HG03135 (cell line): ENCODE data around the gene HSPB7.
"Not testable (repeated sequence)": the region's sequence is repeated elsewhere in the genome, so short reads cannot be mapped to it uniquely, and the experiment has no call there.

Experiments used
- ATAC-seq: cut with Tn5 transposase; IDR thresholded peaks from one replicate; pipeline ENCODE4 v1.9.1; 2021; ENCODE audit warnings: mild to moderate bottlenecking, moderate library complexity; ENCODE audit not compliant: unreplicated experiment

HSPB7 gene

DNA sequence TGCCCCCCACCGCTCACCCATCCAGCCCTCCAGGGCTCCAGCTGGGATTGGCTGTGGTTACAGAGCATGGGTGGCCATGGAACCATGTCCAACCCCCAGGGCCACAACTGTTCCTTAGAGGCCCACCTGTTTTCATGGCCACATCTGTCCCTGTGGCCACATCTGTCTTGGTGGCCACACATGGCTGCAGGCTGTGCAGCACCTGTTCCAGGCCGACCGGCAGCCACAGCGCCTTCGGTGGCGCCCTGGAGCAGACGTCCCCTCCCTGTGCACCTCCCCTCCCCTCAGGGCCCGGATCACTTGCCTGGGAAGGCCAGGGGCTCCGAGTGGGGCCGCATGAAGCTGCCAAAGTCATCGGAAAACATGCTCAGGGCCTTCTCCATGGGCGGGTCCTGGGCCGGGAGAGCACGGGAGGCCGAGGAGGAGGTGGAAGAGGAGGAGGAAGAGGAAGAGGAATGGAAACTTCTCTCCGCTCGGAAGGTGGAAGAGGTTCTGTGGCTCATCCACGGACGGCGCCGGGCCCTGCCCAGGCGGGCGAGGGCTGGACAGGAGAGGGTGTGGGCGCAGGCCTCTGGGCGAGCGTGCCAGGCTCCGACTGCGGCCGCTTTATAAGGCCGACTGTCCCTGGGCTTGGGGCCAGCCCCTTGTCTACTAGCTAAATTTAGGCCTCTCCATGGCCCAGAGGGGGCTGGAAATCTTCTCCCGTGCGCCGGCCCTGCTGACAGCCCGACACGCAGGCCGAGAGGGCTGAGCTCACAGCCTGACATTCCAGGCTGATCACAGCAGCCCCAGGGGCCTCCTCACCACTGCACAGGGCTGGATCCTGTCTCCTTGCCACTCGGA is at the start of gene HSPB7:
Gene HSPB7 (minus strand): TSS at position 583 of the 843 bp plus-strand sequence. CDS start 80 bp downstream, at position 503.
- ATAC-seq: no peak

DNA sequence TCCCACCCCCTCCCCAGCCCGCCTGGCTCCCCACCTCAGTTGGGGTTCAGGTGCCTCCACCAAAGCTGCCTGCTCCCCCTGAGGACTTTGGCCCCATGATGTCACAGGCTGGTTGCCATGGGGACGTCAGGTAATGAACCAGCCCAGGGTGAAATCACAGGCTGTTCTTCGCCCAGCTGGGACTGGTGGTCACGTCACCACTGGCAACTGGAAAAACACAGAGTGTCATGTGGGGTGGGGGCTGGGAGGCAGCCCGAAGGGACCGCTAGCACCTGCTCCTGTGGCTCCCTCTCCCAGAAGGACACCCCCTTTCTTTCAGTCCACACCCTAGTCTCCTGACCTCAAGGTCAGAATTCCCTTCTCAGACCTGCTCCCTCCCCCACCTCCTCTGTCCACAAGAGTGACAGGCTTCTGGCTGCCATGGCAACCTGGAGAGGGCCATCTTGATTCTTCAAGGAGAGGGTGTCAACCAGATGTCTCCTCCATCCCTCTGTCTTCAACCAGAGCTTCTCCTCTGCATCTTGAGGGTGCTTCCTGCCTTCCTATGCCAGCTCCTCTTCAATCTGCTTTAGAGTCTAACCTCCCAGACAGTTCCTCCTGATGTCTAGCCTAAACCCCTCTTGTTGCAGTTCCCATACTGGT is 49.4 kb upstream of the HSPB7 start:
- ATAC-seq: no peak

DNA sequence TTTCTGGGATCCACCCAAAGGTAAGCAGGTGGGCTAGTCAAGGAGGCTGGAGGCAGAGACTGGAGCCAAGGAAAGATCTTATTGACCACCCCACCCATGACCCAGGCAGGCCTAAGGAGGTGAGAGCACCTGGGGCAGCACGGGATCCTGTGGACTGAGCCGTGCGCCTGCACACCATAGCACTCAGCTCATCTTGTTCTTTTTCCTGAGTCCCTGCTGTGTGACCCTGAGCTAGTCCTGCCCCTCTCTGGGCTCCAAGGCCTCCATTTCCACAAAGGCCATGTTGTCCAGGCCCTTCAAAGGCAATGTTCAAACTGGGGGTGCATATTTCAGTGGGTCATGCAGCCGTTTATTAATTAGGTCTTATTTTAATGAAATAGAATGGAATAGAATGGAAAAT is 48.4 kb upstream of the HSPB7 start:
- no peak for ATAC-seq

DNA sequence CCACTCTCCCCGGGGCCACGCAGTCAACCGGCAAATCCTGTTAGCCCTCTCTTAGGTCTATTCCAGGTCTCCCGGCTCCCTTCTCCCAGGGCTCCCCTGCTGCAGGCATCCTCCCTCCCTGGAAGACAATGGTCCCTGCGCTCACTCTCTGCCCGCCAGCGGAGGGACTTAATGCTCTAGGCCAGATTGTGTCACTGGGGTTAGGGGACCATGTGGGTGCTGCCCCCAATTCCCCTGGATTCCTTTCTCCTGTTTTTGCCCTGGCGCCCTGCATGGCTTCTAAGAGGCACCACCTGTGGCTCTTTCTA is 47.4 kb upstream of the HSPB7 start:
- ATAC-seq: no peak

DNA sequence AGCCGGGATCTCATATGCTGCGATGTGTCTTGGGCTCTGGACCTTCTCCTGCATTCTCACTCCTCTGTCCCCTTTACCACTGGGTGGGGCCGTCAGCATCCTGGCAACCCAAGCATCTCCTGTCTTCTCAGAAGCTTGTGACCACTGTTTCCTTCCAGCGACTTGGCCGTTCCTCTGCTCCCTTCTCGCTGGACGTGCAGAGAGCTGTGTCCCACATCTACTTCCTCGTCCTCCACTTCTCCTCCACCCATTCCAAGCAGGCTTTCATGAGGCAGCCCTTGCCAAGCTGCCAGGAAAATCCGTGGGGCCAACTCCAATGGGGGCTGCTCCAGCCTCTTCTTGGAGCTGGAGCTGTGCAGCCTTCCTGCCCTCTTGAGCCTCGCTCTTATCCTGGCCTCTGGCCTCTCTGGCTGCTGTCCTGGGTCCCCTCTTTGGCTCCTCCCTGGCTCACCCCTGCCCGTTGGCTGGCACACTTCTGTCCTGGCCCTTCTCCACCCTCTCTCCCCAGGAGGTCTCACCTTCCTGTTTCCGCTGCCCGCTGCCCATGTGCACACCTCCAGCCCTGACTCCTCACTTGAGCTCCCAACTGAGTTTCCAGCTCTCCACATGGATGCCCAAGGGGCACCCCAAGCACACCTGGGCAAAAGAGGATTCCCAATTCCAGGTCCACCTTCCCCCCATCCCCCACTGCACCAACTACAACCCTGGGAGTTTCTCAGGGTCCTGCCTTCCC is 46.9 kb upstream of the HSPB7 start:
- ATAC-seq: no peak

DNA sequence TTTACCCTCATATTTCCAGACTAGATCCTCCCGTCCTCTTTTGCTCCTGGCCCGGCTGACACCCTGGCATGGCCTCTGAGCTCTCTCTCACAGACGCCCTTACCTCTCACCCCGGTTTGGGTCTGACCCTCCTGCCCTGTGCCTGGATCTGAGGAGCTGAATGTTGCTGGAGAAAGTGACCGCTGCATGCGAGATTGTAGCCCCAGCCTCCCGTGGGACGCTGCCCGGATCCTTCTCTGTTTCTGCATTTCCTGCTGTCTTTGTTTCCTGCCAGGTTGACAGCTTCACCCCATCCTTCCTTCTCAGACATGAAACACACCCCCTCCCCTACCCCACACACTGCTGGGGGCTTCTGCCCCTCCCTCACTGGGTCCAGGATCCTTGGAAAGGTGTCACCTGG is 46.1 kb upstream of the HSPB7 start:
- no peak for ATAC-seq

DNA sequence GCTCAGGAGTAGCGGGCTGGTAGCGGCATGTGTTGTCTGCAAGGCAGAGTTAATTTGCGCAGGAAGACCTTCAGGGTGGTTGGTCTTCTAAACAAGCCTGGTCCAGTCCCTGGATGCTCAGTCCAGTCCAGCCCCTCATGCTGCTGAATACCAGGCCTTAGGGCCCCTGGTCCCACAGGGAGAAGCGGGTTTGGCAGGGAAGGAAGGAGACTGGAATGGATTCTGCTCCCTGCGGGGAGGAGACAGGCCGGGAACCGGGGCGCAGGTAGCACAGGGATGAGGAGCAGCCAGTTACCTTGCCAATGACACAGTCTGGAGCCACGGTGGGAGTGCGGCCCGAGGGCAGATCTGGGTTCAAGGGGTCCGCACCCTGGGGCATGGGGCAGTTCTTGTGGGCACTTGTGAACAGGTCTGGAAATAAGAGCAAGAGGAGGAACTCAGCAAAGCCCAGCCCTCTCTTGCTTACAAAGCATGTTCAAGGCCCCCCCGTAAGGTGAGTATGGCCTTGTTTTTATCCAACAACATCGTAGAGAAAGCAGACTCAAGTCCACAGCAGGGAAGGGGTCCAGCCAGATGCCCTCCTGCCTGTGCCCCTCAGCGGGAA is 45.5 kb upstream of the HSPB7 start:
- ATAC-seq: no peak

DNA sequence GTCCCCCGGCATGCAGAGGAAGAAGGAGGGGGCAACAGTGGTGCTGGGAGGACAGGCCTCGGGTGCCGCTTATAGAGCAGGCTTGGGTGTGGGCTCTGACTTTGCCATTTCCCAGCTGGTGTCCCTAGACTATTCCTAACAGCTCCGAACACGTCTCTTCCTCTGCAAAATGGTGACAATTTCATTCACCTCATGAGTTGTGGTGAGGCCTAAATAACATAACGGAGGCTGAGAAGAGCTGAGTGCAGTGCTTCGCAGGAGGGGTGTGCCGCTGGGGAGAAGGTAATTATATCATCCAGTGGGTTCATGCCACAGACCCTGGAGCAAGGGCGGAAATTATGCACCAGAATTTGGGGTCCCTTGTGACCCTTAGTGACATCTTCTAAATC is 44.8 kb upstream of the HSPB7 start:
- not testable (repeated sequence) for ATAC-seq

DNA sequence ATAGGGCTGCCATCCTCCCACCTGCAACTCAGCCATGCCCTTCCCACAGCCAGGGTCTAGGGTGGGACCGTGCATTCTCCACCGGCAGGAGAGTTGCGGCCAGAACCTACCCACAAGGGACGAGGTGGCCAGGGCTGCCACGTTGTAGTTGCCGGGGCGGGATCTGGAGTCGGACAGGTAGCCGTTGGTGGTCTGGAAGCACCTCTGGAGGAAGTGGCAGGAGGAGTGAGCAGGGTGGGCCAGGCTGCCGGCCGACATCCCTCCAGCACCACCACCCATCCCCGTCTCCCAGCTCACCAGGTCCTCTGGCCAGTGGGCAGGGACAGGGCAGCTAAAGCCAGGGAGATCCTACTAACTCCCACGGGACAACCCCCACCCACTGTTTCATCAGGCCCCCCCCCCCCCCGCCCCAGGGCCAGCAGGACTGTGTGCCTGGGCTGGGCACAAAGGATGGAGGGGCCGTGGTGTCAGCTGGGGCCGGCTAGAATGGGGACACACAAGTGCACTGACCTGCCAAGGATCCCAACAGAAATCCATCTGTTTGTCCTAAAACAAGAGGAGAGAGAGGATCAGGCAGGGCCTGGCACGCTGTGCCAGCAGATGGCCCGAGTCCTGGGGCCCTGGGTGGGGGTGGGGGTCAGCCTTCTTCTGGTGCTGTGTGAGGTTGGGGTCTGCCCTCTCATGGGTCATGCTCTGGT is 44.3 kb upstream of the HSPB7 start:
- ATAC-seq: not testable (repeated sequence)

DNA sequence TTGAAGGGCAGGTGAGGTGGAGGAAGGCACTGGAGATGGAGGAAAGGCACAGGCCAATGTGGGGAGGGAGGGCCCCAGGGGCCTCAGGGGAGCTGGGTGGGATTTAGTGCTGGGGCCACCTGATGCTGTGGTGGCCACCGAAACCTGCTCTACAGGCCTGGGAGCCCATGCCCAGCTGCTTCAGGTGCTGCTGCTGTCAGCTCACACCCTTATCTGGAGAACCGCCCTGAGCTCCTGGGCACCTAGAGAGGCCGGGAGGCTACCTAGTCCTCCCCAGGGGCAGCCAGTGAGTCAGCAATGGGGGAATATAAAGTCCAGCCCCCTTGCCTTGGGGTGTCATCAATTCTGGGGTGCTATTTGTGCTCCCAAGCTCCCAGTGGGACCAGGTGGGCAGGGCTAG is 43.4 kb upstream of the HSPB7 start:
- ATAC-seq: no peak

DNA sequence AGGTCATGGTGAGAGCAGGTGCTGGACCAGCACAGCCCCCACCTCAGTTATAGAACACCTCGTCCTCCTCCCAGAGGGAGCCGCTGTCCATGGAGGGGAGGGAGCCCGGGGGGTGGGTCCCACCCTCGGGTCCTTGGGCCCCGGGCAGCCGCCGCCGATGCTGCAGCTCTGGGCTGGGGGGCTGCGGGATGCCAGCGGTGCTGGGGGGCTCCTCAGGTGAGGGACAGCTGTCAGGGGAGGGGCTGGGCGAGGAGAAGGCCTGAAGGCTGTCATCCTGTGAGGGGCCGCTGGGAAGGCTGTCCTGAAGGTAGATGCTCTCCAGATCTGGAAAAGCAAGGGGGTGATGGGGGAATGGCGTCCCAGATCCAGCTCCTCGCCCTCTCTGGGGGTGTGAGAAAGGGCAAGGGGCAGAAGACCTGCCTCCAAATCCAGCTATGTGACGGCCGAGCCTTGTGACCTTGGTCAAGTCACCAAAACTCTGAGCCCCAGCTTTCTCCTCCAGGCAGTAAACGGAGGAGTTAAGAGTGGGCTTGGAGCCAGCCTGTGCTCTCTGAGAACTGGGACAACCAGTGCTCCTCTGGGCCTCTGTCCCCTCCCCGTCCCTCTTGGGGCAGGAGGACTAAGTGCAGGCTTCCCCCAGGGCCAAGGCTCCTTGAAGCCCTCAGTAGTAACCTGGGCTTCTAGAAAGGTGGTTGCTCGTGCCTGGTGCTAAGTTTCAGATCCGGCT is 40.7 kb upstream of the HSPB7 start:
- ATAC-seq: not testable (repeated sequence)

DNA sequence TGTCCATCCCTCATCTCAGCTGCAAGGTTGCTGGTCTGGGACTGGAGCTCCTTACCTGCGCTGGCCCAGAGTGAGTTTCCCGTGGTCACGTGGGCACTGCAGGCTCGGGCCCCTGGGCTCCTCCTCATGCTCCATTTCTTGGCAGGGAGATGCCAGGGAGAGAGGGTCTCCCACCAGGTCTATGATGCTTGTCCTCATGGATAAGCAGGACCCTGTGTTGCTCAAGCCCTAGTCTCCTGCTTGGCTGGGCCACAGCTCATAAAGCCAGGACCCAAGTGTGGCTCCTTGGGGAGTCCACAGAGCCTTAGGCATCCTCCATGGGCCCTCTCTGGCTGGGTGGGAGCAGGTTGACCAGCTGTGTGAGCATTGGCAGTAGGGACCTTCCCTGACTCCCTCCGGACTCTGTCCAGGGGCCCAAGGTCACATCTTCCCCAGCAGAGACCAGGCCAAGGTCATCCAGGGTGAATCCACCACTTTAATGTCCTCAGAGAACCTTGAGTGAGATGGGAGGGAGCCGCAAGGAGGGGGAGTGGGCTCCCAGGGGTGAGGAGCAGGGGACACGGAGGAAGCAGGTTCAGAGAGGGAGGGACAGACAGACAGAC is 39.6 kb upstream of the HSPB7 start:
- ATAC-seq: not testable (repeated sequence)

DNA sequence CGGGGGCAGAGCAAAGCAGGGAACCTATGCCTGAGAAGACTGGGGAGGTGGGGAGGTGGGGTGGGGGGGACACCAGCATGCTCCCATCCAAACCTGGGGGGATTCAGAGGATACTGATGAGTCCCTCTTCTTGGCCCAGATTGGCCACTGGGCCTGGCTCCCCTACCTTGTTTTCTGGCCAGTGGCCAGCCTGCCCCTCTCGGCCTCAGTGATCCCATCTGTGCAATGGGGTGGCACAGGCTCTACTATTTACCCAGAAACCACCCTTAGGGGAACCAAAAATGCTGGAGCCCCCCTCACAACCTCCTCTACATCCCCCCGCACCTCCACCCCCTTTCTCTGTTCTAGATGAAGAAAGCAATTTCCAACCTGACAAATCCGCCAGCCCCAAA is 38.7 kb upstream of the HSPB7 start:
- ATAC-seq: not testable (repeated sequence)

DNA sequence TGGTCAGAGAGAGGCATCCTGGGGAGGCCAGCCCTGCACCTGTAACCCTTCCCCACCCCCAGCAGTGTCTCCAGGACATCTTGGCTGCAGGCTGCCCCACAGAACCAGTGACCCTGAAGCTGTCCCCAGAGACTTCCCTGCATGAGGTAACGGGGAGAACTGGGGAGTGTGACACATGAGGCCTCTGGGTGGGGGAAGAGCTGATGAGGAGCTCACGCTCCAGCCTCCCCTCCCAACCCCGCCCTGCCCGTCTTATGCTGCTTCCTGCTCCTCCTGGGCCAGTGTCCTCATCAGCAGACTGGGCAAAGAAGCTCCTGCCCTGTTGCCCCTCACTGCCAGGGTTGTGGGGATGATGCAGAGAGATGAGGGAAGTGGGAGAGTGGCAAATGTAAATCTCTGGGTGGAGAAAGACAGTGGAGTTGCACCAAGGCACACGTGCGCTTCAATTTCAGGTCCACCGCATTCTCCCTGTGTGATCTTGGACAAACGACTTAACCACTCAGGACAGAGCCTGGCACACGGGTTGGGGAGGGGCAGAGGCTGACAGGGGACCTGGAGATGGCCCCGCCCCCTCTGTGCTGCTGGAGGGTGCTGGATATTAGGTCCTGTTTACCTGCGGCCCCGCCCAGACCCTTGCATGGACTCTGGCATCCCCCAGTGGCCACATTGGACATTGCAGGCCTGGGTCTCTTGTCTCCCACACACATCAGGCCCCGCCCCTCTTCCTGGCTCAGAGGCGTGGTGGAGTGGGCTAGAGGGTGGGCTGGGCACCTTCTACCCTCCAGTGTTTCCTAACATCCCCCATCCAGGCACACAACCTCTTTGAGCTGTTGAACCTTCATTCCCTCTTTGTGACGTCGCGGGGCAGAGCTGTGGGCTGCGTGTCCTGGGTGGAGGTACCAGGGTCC is 38.0 kb upstream of the HSPB7 start:
- ATAC-seq: peak; percentile 66

DNA sequence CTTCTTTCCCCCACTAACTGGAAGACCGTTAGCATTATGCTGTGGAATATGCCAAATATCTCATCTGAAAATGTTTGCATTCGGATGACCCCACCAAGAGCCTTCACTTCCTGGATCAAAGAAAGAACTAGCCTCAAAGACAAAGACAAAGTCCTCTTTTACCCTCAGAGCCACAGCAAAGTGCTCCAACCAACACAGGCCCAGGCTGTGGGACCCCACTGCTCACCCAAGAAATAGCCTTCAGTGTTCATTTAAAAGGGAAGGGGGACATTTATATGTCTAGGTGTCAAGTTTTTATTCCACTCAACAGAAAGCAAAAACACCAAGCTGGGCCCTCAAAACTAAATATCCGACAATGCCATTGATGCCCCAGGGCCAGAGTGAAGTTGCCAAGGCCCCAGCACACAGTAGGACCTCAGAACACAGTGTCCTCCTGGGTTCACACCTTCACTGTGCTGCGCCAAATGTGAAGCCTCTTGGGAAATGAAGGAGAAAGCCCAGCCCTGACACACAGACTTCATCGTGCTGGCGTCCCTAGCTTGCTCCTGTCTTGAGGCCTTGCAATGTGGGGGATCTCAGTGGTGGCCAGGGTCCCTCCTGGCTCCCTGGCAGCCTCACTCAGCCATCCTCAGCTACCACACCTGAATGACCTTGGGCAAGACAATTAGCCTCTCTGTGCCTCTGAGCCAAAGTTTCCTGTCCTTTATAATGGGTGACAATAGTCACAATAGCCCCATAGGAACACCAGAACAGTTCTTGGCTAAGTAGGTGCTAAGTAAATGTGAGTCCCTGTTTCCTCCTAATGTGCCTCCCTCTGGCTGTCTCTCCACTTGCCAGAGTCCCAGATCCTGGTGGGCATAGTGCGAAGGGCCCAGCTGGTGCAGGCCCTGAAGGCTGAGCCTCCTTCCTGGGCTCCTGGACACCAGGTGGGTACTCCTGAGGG is 37.0 kb upstream of the HSPB7 start:
- ATAC-seq: no peak

DNA sequence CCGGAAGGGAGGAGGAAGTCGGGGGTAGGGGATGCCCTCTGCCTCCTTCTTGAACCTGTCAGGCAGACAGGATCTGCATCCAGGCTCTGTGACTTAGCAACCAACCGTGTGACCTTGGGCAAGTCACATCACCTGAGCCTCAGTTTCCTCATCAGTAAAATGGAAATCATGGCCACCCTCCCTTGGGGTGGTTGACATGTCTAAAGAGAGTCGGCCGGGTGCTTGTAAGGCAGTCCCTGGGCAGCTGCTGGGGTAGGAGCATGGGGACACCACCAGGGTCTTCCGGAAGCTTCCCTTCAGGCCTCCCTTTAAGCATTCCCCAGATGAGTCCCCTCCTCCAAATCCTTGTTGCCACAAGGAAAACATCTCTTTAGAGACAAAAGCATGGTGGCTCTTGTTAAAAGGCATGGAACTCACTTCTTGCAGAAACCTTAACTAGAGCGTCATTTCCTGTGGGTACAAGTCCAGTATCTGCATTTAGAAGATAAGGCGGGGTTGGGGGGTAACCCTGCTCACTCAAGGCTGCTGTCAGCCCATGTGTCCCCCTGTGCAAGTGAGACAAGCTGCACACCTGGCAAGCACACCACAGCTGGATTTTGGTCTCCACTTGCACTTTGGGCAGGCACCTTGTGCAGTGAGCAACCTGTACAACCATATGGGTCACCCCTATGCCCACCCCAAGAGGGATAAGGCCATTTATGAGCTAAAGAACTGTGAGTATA is 36.1 kb upstream of the HSPB7 start:
- no peak for ATAC-seq

DNA sequence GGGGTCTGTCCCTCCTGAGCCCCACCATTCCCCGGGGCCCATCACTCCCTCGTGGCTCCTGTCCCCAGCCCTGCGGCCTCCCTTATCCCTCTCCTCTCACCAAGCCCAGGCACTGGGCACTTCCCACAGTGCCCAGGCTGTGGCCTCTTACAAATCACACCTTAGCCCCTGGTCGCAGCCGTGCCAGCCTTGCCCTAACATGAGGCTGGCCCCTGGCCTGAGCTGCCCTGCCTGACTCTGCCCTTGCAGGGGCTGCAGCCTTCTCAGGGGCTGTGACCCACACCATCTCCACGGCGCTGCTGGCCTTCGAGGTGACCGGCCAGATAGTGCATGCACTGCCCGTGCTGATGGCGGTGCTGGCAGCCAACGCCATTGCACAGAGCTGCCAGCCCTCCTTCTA is 34.1 kb upstream of the HSPB7 start:
- not testable (repeated sequence) for ATAC-seq
